Neural progenitor cell (in vitro differentiated cells): ENCODE results near the gene ADGRD2. TPM values are rescaled to one million over a fixed set of nuclear protein-coding genes. Genes with fewer than 3 reads are reported as not detected.
A peak's percentile ranks its signal among the peaks of the same experiment; 100 is the strongest.

Experiments
- DNase-seq: peaks from one replicate; pipeline ENCODE4 v3.0.0-alpha.2; 2016; ENCODE audit warnings: low spot score
- H2AFZ ChIP-seq: fragments of 200-600 bp; sonication (generic); replicated peaks from 2 replicates; pipeline ENCODE4 v1.6.1; 2016; ENCODE audit warnings: antibody characterized with exemption
- H3F3A ChIP-seq: fragments of 200-600 bp; sonication (generic); 2 replicates; pipeline ENCODE4 v1.6.1; 2016; ENCODE audit warnings: antibody characterized with exemption, low read depth
- H3K27ac ChIP-seq: fragments of 200-600 bp; sonication (generic); 2 replicates; pipeline ENCODE4 v1.5.1; 2016; ENCODE audit warnings: mild to moderate bottlenecking
- H3K27me3 ChIP-seq: fragments of 200-600 bp; sonication (generic); 2 replicates; pipeline ENCODE4 v1.6.1; 2016; ENCODE audit warnings: mild to moderate bottlenecking, moderate library complexity
- H3K36me3 ChIP-seq: fragments of 200-600 bp; sonication (generic); 2 replicates; pipeline ENCODE4 v1.5.1; 2016
- H3K4me1 ChIP-seq: fragments of 200-600 bp; sonication (generic); 2 replicates; pipeline ENCODE4 v1.6.1; 2016; ENCODE audit warnings: mixed run types
- H3K4me2 ChIP-seq: fragments of 200-600 bp; sonication (generic); 2 replicates; pipeline ENCODE4 v1.6.1; 2016
- H3K4me3 ChIP-seq: fragments of 200-600 bp; sonication (generic); 2 replicates; pipeline ENCODE4 v1.5.1; 2016
- H3K79me2 ChIP-seq: fragments of 200-600 bp; sonication (generic); 2 replicates; pipeline ENCODE4 v1.6.1; 2016; ENCODE audit warnings: low read depth
- H3K9ac ChIP-seq: fragments of 200-600 bp; sonication (generic); 2 replicates; pipeline ENCODE4 v1.6.1; 2016
- H3K9me3 ChIP-seq: fragments of 200-600 bp; sonication (generic); 2 replicates; pipeline ENCODE4 v1.5.1; 2016; ENCODE audit warnings: low read depth
- H4K20me1 ChIP-seq: fragments of 200-600 bp; sonication (generic); 2 replicates; pipeline ENCODE4 v1.6.1; 2016; ENCODE audit warnings: low read depth
- H3K27ac Mint-ChIP-seq: 3 replicates; pipeline ENCODE4 v1.8.0; 2021; ENCODE audit warnings: mixed read lengths
- H3K27me3 Mint-ChIP-seq: 2 replicates; pipeline ENCODE4 v1.8.0; 2022; ENCODE audit warnings: low read depth, mild to moderate bottlenecking, inconsistent platforms, moderate library complexity, mixed read lengths; ENCODE audit not compliant: insufficient read depth
- H3K36me3 Mint-ChIP-seq: 3 replicates; pipeline ENCODE4 v1.8.0; 2021; ENCODE audit warnings: mixed read lengths
- H3K4me1 Mint-ChIP-seq: 3 replicates; pipeline ENCODE4 v1.8.0; 2021; ENCODE audit warnings: mixed read lengths
- H3K4me3 Mint-ChIP-seq: 3 replicates; pipeline ENCODE4 v1.8.0; 2021; ENCODE audit warnings: mild to moderate bottlenecking, moderate library complexity, mixed read lengths
- H3K9me3 Mint-ChIP-seq: 3 replicates; pipeline ENCODE4 v1.8.0; 2020; ENCODE audit warnings: mixed read lengths
- EZH2 ChIP-seq: fragments of 200-600 bp; sonication (generic); IDR thresholded peaks from 2 replicates; pipeline ENCODE4 v1.6.1; 2017; ENCODE audit warnings: antibody characterized with exemption, mild to moderate bottlenecking, moderate library complexity
- EZH2phosphoT487 ChIP-seq: fragments of 200-600 bp; sonication (generic); IDR thresholded peaks from 2 replicates; pipeline ENCODE4 v1.6.1; 2017; ENCODE audit warnings: antibody characterized with exemption
- total RNA-seq: library from RNA; depleted of rRNA; stranded (reverse); fragments of >200 nt; gene quantifications from 2 replicates; pipeline ENCODE4 v1.2.3, GENCODE V29; 2015; ENCODE audit warnings: low replicate concordance
- TF ChIP-seq, protein P1 (sequence below): fragments of 200-600 bp; sonication (generic); IDR thresholded peaks from 2 replicates; pipeline ENCODE4 v1.5.1; 2017; ENCODE audit warnings: antibody characterized with exemption, mild to moderate bottlenecking

ADGRD2 gene
- total RNA-seq, 1 donor from 2014 or later: 0.13 TPM

DNA sequence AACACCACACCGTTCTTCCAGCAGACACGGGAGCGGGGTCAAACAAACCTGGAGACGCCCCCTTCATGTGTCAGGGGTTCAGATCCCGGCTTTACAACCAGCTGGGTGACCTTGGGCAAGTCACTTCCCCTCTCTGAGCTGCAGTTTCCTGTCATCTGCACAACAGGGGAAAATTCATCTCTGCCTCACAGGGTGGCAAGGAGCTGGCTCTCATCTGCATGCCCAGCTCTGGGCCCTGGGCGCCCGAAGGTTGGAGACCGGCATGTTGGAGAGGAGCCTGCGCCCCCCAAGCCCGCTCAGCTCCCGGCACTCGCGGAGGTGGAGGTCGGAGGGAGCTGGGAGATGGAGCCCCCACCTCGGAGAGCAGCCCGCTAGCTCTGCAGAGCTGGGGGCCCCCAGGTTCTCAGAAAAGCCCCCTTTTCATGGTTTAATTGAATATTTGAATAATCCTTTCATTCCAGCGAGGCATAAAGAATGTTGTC lies 36.6 kb downstream of the ADGRD2 start:
- peak overlapping the region; percentile 65 for H3K4me3 Mint-ChIP-seq
- Histone ChIP-seq H3F3A (peaks cover 48% of the 10 kb centered on the region), H3K4me2 (peak overlapping the region; percentile 73), H3K36me3 (no peaks in the 10 kb centered on the region), H3K27ac (peak overlapping the region; percentile 64), H4K20me1 (no peaks in the 10 kb centered on the region), H3K4me3 (no peak overlapping the region), H3K9ac (no peak overlapping the region), H3K9me3 (no peaks in the 10 kb centered on the region), H2AFZ (peak overlapping the region; percentile 20), H3K27me3 (no peaks in the 10 kb centered on the region), H3K4me1 (peaks cover 70% of the 10 kb centered on the region), H3K79me2 (no peaks in the 10 kb centered on the region)
- DNase-seq: no peak
- no peaks in the 10 kb centered on the region for H3K36me3 Mint-ChIP-seq
- H3K27me3 Mint-ChIP-seq: peaks cover 21% of the 10 kb centered on the region
- no peak for TF ChIP-seq EZH2
- H3K9me3 Mint-ChIP-seq: peaks cover 2% of the 10 kb centered on the region
- peak overlapping the region; percentile 46 for H3K27ac Mint-ChIP-seq
- peaks cover 55% of the 10 kb centered on the region for H3K4me1 Mint-ChIP-seq

DNA sequence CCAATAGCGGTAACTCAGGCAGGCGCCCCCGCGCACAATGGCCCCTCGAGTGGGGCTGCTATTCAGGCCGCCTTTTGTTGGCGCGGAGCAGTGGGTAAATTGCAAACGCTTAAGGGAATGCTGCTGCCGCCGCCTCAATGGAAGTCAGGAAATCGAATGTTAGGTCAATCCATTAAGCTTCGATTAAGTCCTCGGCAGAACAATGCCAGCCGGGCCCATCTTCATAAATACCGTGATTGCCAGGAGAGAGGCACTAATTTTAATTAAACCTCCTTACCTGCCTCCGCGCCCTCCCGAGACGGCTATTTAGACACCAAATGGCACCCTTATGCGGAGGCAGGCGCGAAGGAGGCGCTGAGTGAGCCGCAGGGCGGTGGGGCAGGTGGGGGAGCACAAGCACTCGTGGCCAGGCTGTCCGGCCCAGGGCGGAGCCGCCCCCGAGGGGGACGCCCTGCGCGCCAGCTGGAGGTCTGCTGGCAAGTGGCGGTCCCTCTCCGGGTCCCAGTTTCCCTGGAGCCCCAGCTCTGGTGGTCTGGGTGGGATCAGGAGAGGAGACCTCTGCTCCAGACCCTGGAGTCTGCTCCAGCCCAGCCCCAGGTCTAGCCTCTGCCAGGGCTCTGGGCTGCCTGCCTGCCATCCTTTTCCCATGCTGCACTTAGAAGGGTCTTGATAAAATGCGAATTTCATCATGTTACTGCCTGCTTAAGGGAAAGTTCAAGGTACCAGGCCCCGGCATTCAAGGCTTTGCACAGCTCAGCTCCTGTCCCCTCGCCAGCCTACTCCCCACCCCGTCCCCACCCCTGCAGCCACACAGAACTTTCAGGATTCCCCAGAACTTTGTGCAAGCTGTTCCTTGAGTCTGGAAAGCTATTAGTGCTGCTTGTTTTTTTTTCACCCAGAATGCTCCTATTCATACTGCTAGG lies 37.3 kb downstream of the ADGRD2 start:
- DNase-seq: peak; percentile 85
- peaks cover 54% of the 10 kb centered on the region for H3K4me1 Mint-ChIP-seq
- H3K27me3 ChIP-seq: no peaks in the 10 kb centered on the region
- H3K27ac ChIP-seq: peak overlapping the region; percentile 64
- H3F3A ChIP-seq: peaks cover 43% of the 10 kb centered on the region
- peak overlapping the region; percentile 20 for H2AFZ ChIP-seq
- no peaks in the 10 kb centered on the region for H4K20me1 ChIP-seq
- H3K27ac Mint-ChIP-seq: no peak overlapping the region
- peaks cover 2% of the 10 kb centered on the region for H3K9me3 Mint-ChIP-seq
- no peaks in the 10 kb centered on the region for H3K36me3 Mint-ChIP-seq
- H3K4me2 ChIP-seq: peak overlapping the region; percentile 73
- H3K9ac ChIP-seq: no peak overlapping the region
- H3K79me2 ChIP-seq: no peaks in the 10 kb centered on the region
- no peaks in the 10 kb centered on the region for H3K9me3 ChIP-seq
- no peak for TF ChIP-seq EZH2
- no peak for TF ChIP-seq EZH2phosphoT487
- TF ChIP-seq, protein P1, sequence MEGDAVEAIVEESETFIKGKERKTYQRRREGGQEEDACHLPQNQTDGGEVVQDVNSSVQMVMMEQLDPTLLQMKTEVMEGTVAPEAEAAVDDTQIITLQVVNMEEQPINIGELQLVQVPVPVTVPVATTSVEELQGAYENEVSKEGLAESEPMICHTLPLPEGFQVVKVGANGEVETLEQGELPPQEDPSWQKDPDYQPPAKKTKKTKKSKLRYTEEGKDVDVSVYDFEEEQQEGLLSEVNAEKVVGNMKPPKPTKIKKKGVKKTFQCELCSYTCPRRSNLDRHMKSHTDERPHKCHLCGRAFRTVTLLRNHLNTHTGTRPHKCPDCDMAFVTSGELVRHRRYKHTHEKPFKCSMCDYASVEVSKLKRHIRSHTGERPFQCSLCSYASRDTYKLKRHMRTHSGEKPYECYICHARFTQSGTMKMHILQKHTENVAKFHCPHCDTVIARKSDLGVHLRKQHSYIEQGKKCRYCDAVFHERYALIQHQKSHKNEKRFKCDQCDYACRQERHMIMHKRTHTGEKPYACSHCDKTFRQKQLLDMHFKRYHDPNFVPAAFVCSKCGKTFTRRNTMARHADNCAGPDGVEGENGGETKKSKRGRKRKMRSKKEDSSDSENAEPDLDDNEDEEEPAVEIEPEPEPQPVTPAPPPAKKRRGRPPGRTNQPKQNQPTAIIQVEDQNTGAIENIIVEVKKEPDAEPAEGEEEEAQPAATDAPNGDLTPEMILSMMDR: no peak
- no peak overlapping the region for H3K4me3 ChIP-seq
- H3K27me3 Mint-ChIP-seq: peaks cover 23% of the 10 kb centered on the region
- peaks cover 64% of the 10 kb centered on the region for H3K4me1 ChIP-seq
- peak overlapping the region; percentile 65 for H3K4me3 Mint-ChIP-seq
- no peaks in the 10 kb centered on the region for H3K36me3 ChIP-seq

DNA sequence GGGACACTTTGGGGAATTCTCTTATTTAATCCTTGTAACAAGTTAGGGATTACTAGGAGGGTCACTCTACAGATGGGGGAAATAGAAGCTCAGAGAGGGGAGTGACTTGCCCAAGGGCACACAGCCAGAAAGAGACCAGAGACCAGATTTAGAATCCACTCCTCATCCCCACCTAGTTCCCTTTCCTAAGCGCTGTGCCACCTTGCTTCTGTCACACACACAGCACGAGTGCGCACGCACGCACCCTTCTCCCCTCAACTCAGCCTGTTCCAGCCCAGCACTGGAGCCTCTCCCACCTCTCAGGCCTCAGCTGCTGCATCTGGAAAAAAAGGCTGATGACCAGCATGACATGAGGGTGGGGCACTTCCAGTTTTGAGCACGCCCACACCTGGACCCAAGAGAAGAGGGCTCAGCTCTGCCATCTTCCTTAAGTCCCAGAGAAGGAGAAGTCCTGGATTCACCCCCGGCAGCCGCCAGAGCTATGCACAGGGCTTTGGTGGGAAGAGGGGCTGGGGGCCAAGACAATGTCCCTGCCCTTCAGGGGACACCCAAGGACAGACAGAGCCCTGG lies 38.5 kb downstream of the ADGRD2 start:
- Histone ChIP-seq H3K4me2 (no peak overlapping the region), H3K27me3 (no peaks in the 10 kb centered on the region), H3K4me1 (peaks cover 64% of the 10 kb centered on the region), H3K36me3 (no peaks in the 10 kb centered on the region), H3K9ac (no peak overlapping the region), H2AFZ (no peak overlapping the region), H3K27ac (no peak overlapping the region), H4K20me1 (no peaks in the 10 kb centered on the region), H3K4me3 (no peak overlapping the region), H3K79me2 (no peaks in the 10 kb centered on the region), H3F3A (peaks cover 42% of the 10 kb centered on the region), H3K9me3 (no peaks in the 10 kb centered on the region)
- Mint-ChIP-seq H3K9me3 (no peaks in the 10 kb centered on the region), H3K36me3 (no peaks in the 10 kb centered on the region), H3K27ac (peak overlapping the region; percentile 85), H3K4me1 (peaks cover 47% of the 10 kb centered on the region), H3K27me3 (peaks cover 19% of the 10 kb centered on the region), H3K4me3 (peak overlapping the region; percentile 43)
- no peak for TF ChIP-seq EZH2
- TF ChIP-seq EZH2phosphoT487: no peak
- TF ChIP-seq, protein P1: no peak
- DNase-seq: no peak
